Effector memory CD8-positive, alpha-beta T cell (primary cell): ENCODE measurements around the gene CEP41.

ENCODE experiments used
- ATAC-seq: fragments of 150-1000 bp; cut with Tn5 transposase; replicated peaks from 2 replicates; pipeline ENCODE4 v1.10.0; 2021; ENCODE audit warnings: mild to moderate bottlenecking, moderate library complexity
- DNase-seq, 3 experiments: peaks; one replicate each; pipeline ENCODE4 v3.0.0; 2021
- H3K27ac Mint-ChIP-seq, 2 donors: one replicate each; pipeline ENCODE4 v1.8.0; 2022; ENCODE audit warnings: mild to moderate bottlenecking in 2 of 2, mixed read lengths in 2 of 2, moderate library complexity in 2 of 2
- H3K27me3 Mint-ChIP-seq, 2 donors: one replicate each; pipeline ENCODE4 v1.8.0; 2022; ENCODE audit warnings: mixed read lengths in 2 of 2
- H3K36me3 Mint-ChIP-seq: one replicate; pipeline ENCODE4 v1.8.0; 2022; ENCODE audit warnings: mild to moderate bottlenecking, moderate library complexity, mixed read lengths; ENCODE audit not compliant: insufficient read depth
- H3K4me1 Mint-ChIP-seq, 2 donors: one replicate each; pipeline ENCODE4 v1.8.0; 2022; ENCODE audit warnings: low read depth in 2 of 2, mixed read lengths in 2 of 2
- H3K4me3 Mint-ChIP-seq, 2 donors: one replicate each; pipeline ENCODE4 v1.8.0; 2022; ENCODE audit warnings: mild to moderate bottlenecking in 2 of 2, mixed read lengths in 2 of 2, moderate library complexity in 2 of 2
- H3K9me3 Mint-ChIP-seq, 2 donors: one replicate each; pipeline ENCODE4 v1.8.0; 2022; ENCODE audit warnings: mixed read lengths in 2 of 2

The CEP41 gene

DNA sequence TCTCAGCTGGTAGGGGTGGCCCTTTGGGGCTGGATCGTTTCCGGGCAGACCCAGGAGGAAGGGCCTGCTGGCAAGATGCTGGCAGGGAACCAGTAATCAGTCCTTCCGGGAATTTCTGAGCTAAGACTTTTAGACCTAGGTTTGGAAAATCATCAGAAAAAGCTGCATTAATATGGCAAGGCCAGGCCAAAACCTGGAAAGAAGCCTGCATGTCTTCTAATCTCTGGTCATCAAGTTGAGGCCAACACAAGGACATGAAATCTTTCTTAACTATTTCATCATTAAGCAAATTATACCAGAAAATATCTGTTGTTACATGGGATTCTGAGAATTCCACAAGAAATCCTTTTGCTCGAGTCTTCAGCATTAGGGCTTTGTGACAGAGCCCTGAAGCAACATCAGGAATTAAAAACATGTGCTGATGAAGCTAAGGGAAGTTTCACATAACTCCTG, 40.7 kb downstream of the CEP41 start:
- no peak for ATAC-seq
- Mint-ChIP-seq H3K27ac (no peak overlapping the region), H3K9me3 (no peaks in the 10 kb centered on the region), H3K36me3 (peaks cover 2% of the 10 kb centered on the region), H3K4me3 (no peak overlapping the region), H3K27me3 (no peaks in the 10 kb centered on the region), H3K4me1 (no peaks in the 10 kb centered on the region)
- no peak for DNase-seq

GRCh38 chr7:130398526-130399090, 42.2 kb downstream of the CEP41 start:
- H3K27me3 Mint-ChIP-seq, result no peaks in the 10 kb centered on the region
- no peak for DNase-seq
- H3K36me3 Mint-ChIP-seq, result peaks cover 2% of the 10 kb centered on the region
- H3K4me3 Mint-ChIP-seq, result no peak overlapping the region
- ATAC-seq, result no peak
- no peak overlapping the region for H3K27ac Mint-ChIP-seq
- H3K9me3 Mint-ChIP-seq, result no peaks in the 10 kb centered on the region
- peaks cover 12 to 13% of the 10 kb centered on the region in 2 donors for H3K4me1 Mint-ChIP-seq

- Mint-ChIP-seq H3K4me3 (no peak overlapping the region), H3K4me1 (peaks cover 12 to 16% of the 10 kb centered on the region in 2 donors), H3K9me3 (no peaks in the 10 kb centered on the region), H3K27ac (no peak overlapping the region), H3K36me3 (peaks cover 2% of the 10 kb centered on the region), H3K27me3 (no peaks in the 10 kb centered on the region)
- DNase-seq, result no peak
- no peak for ATAC-seq
These were observed 43.1 kb downstream of the CEP41 start for GRCh38 chr7:130397758-130398073.

- no peaks in the 10 kb centered on the region for H3K27me3 Mint-ChIP-seq
- H3K36me3 Mint-ChIP-seq, result peaks cover 2% of the 10 kb centered on the region
- no peaks in the 10 kb centered on the region for H3K9me3 Mint-ChIP-seq
- no peak for DNase-seq
- H3K27ac Mint-ChIP-seq, result no peak overlapping the region
- ATAC-seq, result no peak
- H3K4me1 Mint-ChIP-seq, result peaks cover 12 to 16% of the 10 kb centered on the region in 2 donors
- no peak overlapping the region for H3K4me3 Mint-ChIP-seq
These were observed 43.6 kb downstream of the CEP41 start for GRCh38 chr7:130397051-130397757.

DNA sequence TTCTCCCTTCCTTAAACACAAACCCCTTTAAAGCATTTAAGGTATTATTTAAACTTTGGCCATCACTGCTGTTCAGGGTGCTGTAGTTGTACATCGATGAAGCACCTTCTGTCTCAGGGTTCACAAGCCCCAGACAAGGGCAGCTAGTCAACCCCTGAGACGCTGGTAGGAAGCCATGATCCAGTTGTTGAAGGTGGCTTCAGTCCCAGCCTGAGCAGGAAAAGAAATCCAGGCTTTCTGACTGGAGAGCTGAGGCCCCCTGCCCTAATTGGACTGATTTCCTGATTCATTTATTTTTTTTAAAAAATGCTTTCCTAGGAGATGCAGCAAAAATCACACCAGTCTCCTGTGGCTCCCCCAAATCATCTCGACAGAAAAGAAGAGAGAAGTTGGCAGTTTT, 44.7 kb downstream of the CEP41 start:
- Mint-ChIP-seq H3K9me3 (no peaks in the 10 kb centered on the region), H3K4me3 (no peak overlapping the region), H3K4me1 (peaks cover 12 to 16% of the 10 kb centered on the region in 2 donors), H3K27me3 (no peaks in the 10 kb centered on the region), H3K27ac (peak overlapping the region; percentile 55 to 90), H3K36me3 (peaks cover 2% of the 10 kb centered on the region)
- no peak for DNase-seq
- ATAC-seq, result no peak

- Mint-ChIP-seq H3K4me1 (peaks cover 12 to 16% of the 10 kb centered on the region in 2 donors), H3K36me3 (peaks cover 2% of the 10 kb centered on the region), H3K27ac (no peak overlapping the region), H3K27me3 (no peaks in the 10 kb centered on the region), H3K4me3 (no peak overlapping the region), H3K9me3 (no peaks in the 10 kb centered on the region)
- no peak for ATAC-seq
- DNase-seq, result no peak
These were observed 45.4 kb downstream of the CEP41 start for GRCh38 chr7:130395421-130395820.

- Mint-ChIP-seq H3K27ac (peak overlapping the region; percentile 54 to 85), H3K9me3 (no peaks in the 10 kb centered on the region), H3K36me3 (peaks cover 2% of the 10 kb centered on the region), H3K4me1 (peaks cover 12 to 16% of the 10 kb centered on the region in 2 donors), H3K4me3 (peak overlapping the region; percentile 57 to 62), H3K27me3 (no peaks in the 10 kb centered on the region)
- DNase-seq (peak in 1 of 3 experiments; percentile 29), ATAC-seq (peak; percentile 94)
These were observed 46.2 kb downstream of the CEP41 start for GRCh38 chr7:130394421-130395195.

- H3K36me3 Mint-ChIP-seq, result peaks cover 2% of the 10 kb centered on the region
- no peak for DNase-seq
- ATAC-seq, result no peak
- H3K27ac Mint-ChIP-seq, result peak overlapping the region; percentile 54 to 85
- H3K9me3 Mint-ChIP-seq, result no peaks in the 10 kb centered on the region
- peak overlapping the region; percentile 57 to 62 for H3K4me3 Mint-ChIP-seq
- H3K4me1 Mint-ChIP-seq, result peaks cover 12 to 16% of the 10 kb centered on the region in 2 donors
- no peaks in the 10 kb centered on the region for H3K27me3 Mint-ChIP-seq
These were observed 46.9 kb downstream of the CEP41 start for GRCh38 chr7:130393841-130394411.

- no peak overlapping the region for H3K4me3 Mint-ChIP-seq
- no peak for DNase-seq
- H3K27ac Mint-ChIP-seq, result no peak overlapping the region
- no peak for ATAC-seq
- H3K9me3 Mint-ChIP-seq, result no peaks in the 10 kb centered on the region
- no peaks in the 10 kb centered on the region for H3K36me3 Mint-ChIP-seq
- no peaks in the 10 kb centered on the region for H3K27me3 Mint-ChIP-seq
- H3K4me1 Mint-ChIP-seq, result peaks cover 12 to 16% of the 10 kb centered on the region in 2 donors
These were observed 47.7 kb downstream of the CEP41 start for GRCh38 chr7:130393101-130393561.

- Mint-ChIP-seq H3K4me3 (no peak overlapping the region), H3K36me3 (no peaks in the 10 kb centered on the region), H3K9me3 (no peaks in the 10 kb centered on the region), H3K27me3 (no peaks in the 10 kb centered on the region), H3K27ac (no peak overlapping the region), H3K4me1 (peaks cover 12 to 16% of the 10 kb centered on the region in 2 donors)
- ATAC-seq (no peak), DNase-seq (no peak)
These were observed 50.3 kb downstream of the CEP41 start for GRCh38 chr7:130390486-130390885.

DNA sequence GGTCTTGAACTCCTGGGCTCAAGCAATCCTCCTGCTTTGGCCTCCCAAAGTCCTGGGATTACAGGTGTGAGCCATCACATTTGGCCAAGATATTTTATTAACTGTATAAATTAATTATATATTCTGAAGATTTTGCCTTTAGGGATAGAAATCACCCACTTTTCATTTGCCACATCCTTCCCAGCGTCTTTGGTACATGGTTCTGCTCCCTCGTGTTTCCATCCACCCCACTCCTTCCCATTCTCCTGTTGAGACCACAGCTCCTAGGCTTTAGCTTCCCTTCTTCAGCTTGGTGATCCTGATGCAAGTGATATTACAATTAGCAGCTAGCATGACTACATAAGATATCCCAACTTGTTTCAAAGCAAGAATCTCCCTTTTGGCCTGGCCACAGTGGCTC, 52.1 kb downstream of the CEP41 start:
- H3K4me1 Mint-ChIP-seq, result peaks cover under 1 to 4% of the 10 kb centered on the region in 2 donors
- DNase-seq (no peak), ATAC-seq (no peak)
- H3K27ac Mint-ChIP-seq, result no peak overlapping the region
- no peak overlapping the region for H3K4me3 Mint-ChIP-seq
- no peaks in the 10 kb centered on the region for H3K36me3 Mint-ChIP-seq
- peaks cover 5 to 8% of the 10 kb centered on the region in 2 donors for H3K27me3 Mint-ChIP-seq
- H3K9me3 Mint-ChIP-seq, result no peaks in the 10 kb centered on the region

DNA sequence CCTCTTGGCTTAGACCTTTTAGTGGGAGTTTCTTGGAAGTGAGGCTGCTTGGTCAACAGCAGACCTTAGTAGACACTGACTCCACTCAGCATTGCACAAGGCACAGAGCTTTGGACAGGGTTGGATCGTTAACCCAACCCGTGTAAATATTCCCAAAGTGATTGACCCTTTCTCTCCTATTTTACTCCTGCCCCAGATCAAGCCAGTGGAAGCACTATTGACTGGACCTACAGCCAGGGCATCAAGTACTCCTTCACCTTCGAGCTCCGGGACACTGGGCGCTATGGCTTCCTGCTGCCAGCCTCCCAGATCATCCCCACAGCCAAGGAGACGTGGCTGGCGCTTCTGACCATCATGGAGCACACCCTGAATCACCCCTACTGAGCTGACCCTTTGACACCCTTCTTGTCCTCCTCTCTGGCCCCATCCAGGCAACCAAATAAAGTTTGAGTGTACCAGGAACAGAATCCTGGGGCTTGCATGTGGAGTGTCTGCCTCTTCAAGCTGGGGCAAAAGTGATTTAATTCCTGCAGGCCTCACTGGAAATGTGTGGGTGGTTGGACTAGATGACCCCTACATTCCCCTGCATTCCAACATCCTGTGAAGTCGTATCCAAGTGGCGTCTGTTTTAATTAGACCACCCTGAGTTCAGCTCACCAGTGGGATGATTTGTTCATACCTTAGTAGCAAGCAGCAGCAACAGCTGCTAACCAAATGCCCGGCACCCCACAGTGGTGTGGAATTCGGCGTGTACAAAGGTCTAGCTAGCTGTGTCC, 53.0 kb downstream of the CEP41 start:
- no peaks in the 10 kb centered on the region for H3K36me3 Mint-ChIP-seq
- H3K27me3 Mint-ChIP-seq, result peaks cover 5 to 8% of the 10 kb centered on the region in 2 donors
- DNase-seq (no peak), ATAC-seq (no peak)
- no peaks in the 10 kb centered on the region for H3K9me3 Mint-ChIP-seq
- no peak overlapping the region for H3K4me3 Mint-ChIP-seq
- H3K27ac Mint-ChIP-seq, result no peak overlapping the region
- H3K4me1 Mint-ChIP-seq, result no peaks in the 10 kb centered on the region

- ATAC-seq (no peak), DNase-seq (no peak)
- no peaks in the 10 kb centered on the region for H3K36me3 Mint-ChIP-seq
- no peaks in the 10 kb centered on the region for H3K9me3 Mint-ChIP-seq
- no peak overlapping the region for H3K4me3 Mint-ChIP-seq
- H3K27me3 Mint-ChIP-seq, result peaks cover 5 to 8% of the 10 kb centered on the region in 2 donors
- H3K27ac Mint-ChIP-seq, result no peak overlapping the region
- no peaks in the 10 kb centered on the region for H3K4me1 Mint-ChIP-seq
These were observed 53.5 kb downstream of the CEP41 start for GRCh38 chr7:130387306-130387627.
